GM10266 (cell line): ENCODE results near the gene FOXA1.

Source experiments
- DNase-seq: peaks from one replicate; pipeline ENCODE4 v3.0.0; 2012; ENCODE audit errors: extremely low spot score
- TF ChIP-seq, protein P1 (sequence below): IDR thresholded peaks from 2 replicates; pipeline ENCODE4 v1.5.1; 2012; ENCODE audit warnings: mild to moderate bottlenecking, low read depth; ENCODE audit not compliant: control insufficient read depth, insufficient read depth; ENCODE audit errors: missing control alignments

FOXA1 gene

DNA sequence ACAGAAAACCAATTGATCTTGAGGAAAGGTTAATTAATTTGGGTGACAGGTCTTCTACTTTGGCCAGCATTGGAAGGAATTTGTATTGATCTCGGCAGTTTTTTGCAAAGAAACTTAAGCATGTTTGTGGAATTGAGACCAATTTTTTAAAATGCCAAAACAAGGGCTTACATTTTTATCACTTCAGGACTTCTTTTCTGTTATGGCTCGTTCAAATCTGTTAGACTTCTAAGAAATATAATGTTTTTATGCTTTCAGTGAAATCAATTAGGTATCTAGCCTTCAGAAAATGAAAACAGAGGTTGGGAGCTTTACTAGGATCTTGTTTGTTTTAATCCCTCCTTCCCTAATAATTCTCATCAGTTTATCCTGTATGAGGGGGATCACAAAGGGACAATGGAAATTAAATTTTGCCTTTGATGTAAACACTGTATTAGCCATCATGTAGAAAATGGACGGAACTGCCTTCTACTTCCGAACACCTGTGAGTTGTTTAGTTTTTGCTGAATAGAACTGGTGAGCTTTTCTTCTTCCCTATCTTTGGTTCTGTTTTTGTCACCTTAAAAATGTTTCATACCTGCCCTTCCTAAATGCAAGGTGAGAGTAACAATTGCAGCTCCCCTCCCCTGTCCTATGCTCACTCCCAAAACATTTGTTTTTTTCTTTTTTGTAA, 7.8 kb downstream of the FOXA1 start:
- DNase-seq: peak; percentile 14
- TF ChIP-seq, protein P1, sequence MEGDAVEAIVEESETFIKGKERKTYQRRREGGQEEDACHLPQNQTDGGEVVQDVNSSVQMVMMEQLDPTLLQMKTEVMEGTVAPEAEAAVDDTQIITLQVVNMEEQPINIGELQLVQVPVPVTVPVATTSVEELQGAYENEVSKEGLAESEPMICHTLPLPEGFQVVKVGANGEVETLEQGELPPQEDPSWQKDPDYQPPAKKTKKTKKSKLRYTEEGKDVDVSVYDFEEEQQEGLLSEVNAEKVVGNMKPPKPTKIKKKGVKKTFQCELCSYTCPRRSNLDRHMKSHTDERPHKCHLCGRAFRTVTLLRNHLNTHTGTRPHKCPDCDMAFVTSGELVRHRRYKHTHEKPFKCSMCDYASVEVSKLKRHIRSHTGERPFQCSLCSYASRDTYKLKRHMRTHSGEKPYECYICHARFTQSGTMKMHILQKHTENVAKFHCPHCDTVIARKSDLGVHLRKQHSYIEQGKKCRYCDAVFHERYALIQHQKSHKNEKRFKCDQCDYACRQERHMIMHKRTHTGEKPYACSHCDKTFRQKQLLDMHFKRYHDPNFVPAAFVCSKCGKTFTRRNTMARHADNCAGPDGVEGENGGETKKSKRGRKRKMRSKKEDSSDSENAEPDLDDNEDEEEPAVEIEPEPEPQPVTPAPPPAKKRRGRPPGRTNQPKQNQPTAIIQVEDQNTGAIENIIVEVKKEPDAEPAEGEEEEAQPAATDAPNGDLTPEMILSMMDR: no peak

DNA sequence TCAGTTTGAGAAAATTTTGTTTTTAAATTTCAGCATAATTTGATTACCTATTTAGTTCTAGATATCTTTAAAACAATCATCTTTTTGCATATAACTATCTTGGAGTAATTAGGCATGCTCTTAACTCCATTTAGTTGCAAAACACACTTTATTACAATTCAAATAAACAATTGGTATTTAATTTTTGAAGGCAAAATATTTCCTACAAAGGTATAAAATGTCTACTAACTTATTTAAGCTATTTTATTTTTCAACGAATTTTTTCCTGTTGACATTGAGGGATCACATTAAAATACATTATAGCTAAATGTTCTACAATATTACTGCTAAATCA, 8.3 kb downstream of the FOXA1 start:
- DNase-seq: no peak
- TF ChIP-seq, protein P1: no peak

DNA sequence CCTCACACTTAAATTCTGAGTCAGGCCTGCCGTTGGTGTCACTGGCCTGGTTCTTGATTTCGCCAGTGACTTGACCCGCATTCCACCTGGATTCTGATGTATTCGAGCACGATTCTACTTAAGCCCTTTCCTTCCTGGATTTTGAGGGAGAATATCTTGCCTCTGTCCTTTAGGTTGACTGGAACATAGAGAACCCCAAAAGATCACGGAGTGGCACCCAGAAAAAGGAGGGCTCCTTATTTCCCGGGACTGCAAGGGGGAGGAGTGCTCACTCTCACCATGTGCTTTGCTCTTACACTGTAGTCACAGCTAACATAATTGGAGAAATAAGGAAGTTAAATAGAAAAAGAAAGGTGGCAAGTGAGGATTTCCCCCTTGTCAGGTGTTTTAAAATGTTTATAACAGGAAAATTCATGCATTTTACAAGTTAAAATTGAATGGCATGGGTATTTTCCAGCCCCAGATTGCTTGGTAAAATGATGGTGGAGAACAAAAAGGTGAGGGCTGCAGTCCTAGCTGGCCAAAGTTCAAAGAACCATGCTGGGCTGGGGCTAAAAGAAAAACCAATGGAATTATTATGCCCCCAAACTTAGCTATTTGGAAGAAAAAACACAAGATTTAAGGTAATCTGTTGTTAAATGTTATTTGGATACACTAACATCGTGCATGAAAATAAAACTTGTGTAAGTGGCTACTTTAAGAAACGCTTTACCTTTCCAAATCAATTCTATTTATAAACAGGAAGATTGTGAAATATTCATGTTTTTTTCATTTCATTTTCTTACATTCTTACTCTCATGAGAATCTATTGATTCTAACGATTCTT, 8.9 kb downstream of the FOXA1 start:
- peak; percentile 8 for DNase-seq
- TF ChIP-seq, protein P1: no peak

DNA sequence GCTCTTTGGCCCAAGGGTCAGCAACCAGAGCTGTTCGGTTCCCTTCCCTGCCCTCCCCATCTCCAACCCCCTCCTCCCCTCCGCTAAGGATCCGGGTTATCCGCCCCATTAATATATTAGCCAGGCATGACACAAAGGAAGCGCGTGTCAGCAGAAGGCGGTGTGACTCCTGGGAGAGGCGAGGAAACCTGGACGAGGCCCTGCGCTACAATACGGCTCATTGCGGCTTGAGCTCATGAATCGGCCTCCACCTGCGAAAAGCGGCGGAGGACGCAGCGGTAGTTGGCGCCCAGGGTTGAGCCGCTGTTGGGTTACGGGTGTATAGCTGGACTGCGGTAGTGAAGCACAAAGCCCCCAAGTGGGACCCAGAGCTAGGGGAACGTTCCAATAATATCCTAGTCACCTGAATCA, 9.9 kb downstream of the FOXA1 start:
- TF ChIP-seq, protein P1: no peak
- no peak for DNase-seq

DNA sequence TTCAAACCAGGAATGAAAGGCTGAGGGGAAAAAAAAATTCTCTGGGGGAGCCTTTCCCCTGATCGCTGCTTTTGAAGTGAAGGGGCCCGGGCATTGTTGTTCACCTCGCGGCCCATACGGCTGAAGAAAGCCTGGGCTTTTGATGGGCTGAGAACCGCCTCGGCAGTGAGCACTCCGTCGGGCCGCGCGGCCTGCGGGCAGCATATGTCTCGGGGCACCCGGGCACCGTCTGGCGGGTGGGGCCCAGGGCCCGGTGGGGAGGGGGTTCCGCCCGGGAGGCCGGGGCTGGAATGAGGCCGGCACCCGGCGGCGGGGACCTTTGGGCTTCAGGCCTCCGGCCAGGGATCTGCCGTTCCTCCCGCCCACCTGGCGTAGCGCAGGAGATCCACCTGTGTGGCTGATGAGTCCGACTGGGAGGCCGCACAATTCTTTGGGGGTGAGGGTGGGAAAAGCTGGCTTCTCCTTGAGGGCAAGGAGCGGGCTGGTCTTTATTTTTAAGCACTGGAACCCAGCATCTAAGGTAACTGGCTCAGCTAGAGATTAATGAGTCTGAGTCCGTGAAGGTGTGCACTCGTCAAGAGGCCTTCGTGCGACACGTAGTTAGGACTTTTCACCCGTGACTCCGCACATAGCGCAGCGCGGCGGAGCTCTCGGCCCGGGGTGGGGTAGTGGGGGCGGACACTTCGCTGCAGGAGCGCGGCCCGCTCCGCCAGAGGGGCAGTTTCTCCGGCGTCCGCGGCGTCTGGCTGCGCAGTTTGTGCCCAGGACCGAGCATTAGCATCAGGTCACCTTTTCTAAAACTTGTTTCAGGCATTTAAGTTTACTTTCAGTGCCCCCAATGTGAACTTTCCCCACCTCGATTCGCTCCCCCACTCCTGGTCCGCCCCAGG, 10.6 kb downstream of the FOXA1 start:
- TF ChIP-seq, protein P1: no peak
- DNase-seq: peak; percentile 14

DNA sequence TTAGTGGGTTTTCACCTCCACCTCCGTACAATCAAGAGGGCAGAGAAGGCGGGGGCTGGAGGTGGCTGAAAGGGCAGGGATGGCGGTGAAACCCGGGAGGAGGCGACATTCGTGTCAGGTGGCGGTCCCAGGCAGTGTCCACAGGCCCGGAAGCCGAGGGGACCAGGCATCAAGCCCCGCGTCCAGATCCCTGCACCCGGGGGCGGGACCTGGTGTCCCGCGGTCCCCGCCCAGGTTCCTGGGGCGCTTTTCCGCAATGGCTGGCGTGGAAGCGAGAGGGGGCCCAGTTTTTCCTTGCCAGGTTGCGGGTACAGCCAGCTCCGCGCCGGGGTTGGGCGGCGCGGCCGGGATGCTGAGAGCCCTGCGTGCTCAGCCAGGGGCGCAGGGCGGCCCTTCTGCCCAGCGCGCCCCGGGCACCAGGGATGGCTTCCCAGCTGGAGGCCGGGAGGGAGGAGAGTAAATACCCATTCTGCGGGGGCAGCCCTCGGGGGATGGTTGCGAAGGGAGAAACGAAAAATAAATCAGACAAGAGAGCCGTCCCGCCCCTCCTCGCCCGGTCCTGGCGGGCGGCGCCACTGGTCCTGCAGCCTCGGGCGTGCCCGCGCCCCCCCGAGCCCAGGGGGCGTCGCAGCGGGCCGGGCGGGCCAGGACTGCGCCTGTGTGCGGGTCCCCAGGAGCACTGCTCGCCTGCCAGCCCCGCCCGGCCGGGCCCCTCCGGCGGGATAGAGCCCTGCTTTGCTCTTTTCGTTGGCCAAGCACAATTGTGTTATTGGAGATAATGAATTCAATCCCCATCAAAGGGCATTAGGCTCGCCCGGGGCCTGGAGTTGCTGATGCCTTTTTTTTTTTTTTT, 11.5 kb downstream of the FOXA1 start:
- TF ChIP-seq, protein P1: no peak
- peak; percentile 19 for DNase-seq
